IMR-90 (cell line): ENCODE results near the gene POMT2. TPM values are rescaled to one million over a fixed set of nuclear protein-coding genes. Genes with fewer than 3 reads are reported as not detected.

Source experiments
- ATAC-seq: fragments of 200-7000 bp; cut with Tn5 transposase; 2 replicates; pipeline ENCODE4 v1.9.1; 2020; ENCODE audit warnings: low read depth, mild to moderate bottlenecking, moderate library complexity
- BruUV-seq: library from RNA; stranded (reverse); fragments of 400-500 nt; replicated peaks from 2 replicates; lab custom pipeline; 2021; lab: Mats Ljungman, UMichigan
- CTCF ChIA-PET: fragments of 300-600 bp; formaldehyde crosslinking; extraction: SDS; loops from one replicate; lab custom pipeline; 2021; ENCODE audit warnings: antibody characterized with exemption; lab: Yijun Ruan, JAX
- POLR2A ChIA-PET: fragments of 300-600 bp; sonication (Branson Sonifier 250); formaldehyde crosslinking; loops from one replicate; lab custom pipeline; 2022; ENCODE audit warnings: antibody characterized with exemption; ENCODE audit not compliant: unreplicated experiment; lab: Charles Lee
- DNase-seq: peaks from one replicate; pipeline ENCODE4 v3.0.0; 2013
- H2AFZ ChIP-seq: replicated peaks from 2 replicates; pipeline ENCODE3; 2013; ENCODE audit warnings: low read length, mild to moderate bottlenecking; ENCODE audit not compliant: poor library complexity
- H2AK5ac ChIP-seq: 2 replicates; pipeline ENCODE4 v1.6.1; 2013; ENCODE audit warnings: low read depth, low read length, inconsistent platforms
- H2AK9ac ChIP-seq: replicated peaks from 2 replicates; pipeline ENCODE3; 2013; ENCODE audit warnings: mild to moderate bottlenecking, low read depth, low read length, moderate library complexity; ENCODE audit not compliant: poor library complexity
- H2BK120ac ChIP-seq: 2 replicates; pipeline ENCODE4 v1.6.1; 2013; ENCODE audit warnings: low read depth, low read length, inconsistent platforms
- H2BK15ac ChIP-seq: 3 replicates; pipeline ENCODE4 v1.6.1; 2013; ENCODE audit warnings: low read depth, low read length, inconsistent platforms
- H2BK20ac ChIP-seq: 2 replicates; pipeline ENCODE4 v1.6.1; 2013; ENCODE audit warnings: low read depth, mild to moderate bottlenecking, inconsistent platforms, low read length, moderate library complexity
- H2BK5ac ChIP-seq: 2 replicates; pipeline ENCODE4 v1.6.1; 2013; ENCODE audit warnings: mild to moderate bottlenecking, low read depth, low read length, inconsistent platforms; ENCODE audit not compliant: poor library complexity, severe bottlenecking
- H3K14ac ChIP-seq: replicated peaks from 2 replicates; pipeline ENCODE4 v1.6.1; 2013; ENCODE audit warnings: low read depth, low read length, inconsistent platforms
- H3K18ac ChIP-seq: 2 replicates; pipeline ENCODE4 v1.6.1; 2013; ENCODE audit warnings: low read depth, low read length, control low read depth
- H3K23ac ChIP-seq: 2 replicates; pipeline ENCODE4 v1.6.1; 2013; ENCODE audit warnings: low read depth, low read length, inconsistent platforms
- H3K27ac ChIP-seq: 2 replicates; pipeline ENCODE4 v1.5.1; 2013; ENCODE audit warnings: mild to moderate bottlenecking, control low read depth, low read length; ENCODE audit not compliant: insufficient read depth
- H3K27me3 ChIP-seq: 2 replicates; pipeline ENCODE4 v1.6.1; 2013; ENCODE audit warnings: low read length; ENCODE audit not compliant: control insufficient read depth, insufficient read depth
- H3K36me3 ChIP-seq: 2 replicates; pipeline ENCODE4 v1.6.1; 2013; ENCODE audit warnings: low read length, mixed read lengths; ENCODE audit not compliant: control insufficient read depth, insufficient read depth
- H3K4ac ChIP-seq: 2 replicates; pipeline ENCODE4 v1.6.1; 2013; ENCODE audit warnings: low read depth, low read length, inconsistent platforms
- H3K4me1 ChIP-seq: 2 replicates; pipeline ENCODE4 v1.6.1; 2013; ENCODE audit warnings: low read length, mixed read lengths; ENCODE audit not compliant: control insufficient read depth, insufficient read depth
- H3K4me2 ChIP-seq: 2 replicates; pipeline ENCODE4 v1.6.1; 2013; ENCODE audit warnings: low read depth, mild to moderate bottlenecking, control low read depth, low read length, moderate library complexity
- H3K4me3 ChIP-seq: 2 replicates; pipeline ENCODE4 v1.5.1; 2013; ENCODE audit warnings: low read depth, mild to moderate bottlenecking, control low read depth, low read length, moderate library complexity; ENCODE audit not compliant: insufficient read depth
- H3K56ac ChIP-seq: 2 replicates; pipeline ENCODE4 v1.6.1; 2013; ENCODE audit warnings: low read length, inconsistent platforms; ENCODE audit not compliant: insufficient read depth; ENCODE audit errors: extremely low read depth
- H3K79me1 ChIP-seq, 2 experiments: 2 replicates each; pipeline ENCODE4 v1.6.1; 2013; ENCODE audit warnings: low read length in 2 of 2, inconsistent platforms in 1 of 2, low read depth in 1 of 2
- H3K9ac ChIP-seq: 2 replicates; pipeline ENCODE4 v1.6.1; 2013; ENCODE audit warnings: low read depth, low read length, control low read depth
- H3K9me1 ChIP-seq: 2 replicates; pipeline ENCODE4 v1.6.1; 2013; ENCODE audit warnings: low read length, inconsistent platforms; ENCODE audit not compliant: insufficient read depth
- H3K9me3 ChIP-seq: 2 replicates; pipeline ENCODE4 v1.6.1; 2013; ENCODE audit warnings: low read length; ENCODE audit not compliant: control insufficient read depth, insufficient read depth
- H4K20me1 ChIP-seq: 2 replicates; pipeline ENCODE4 v1.6.1; 2013; ENCODE audit warnings: low read length, inconsistent platforms; ENCODE audit not compliant: insufficient read depth
- H4K5ac ChIP-seq: 2 replicates; pipeline ENCODE4 v1.6.1; 2013; ENCODE audit warnings: mild to moderate bottlenecking, low read depth, low read length, control low read depth
- H4K8ac ChIP-seq, 2 experiments: 2 replicates each; pipeline ENCODE4 v1.6.1; 2013; ENCODE audit warnings: low read depth in 2 of 2, low read length in 2 of 2, control low read depth in 1 of 2, inconsistent platforms in 1 of 2
- H4K91ac ChIP-seq: 2 replicates; pipeline ENCODE4 v1.6.1; 2013; ENCODE audit warnings: low read depth, low read length, inconsistent platforms; ENCODE audit not compliant: insufficient read depth
- BHLHE40 ChIP-seq: fragments of 150-350 bp; IDR thresholded peaks from 2 replicates; pipeline ENCODE4 v1.6.1; 2016; ENCODE audit warnings: mild to moderate bottlenecking, low read depth, low read length
- CEBPB ChIP-seq: IDR thresholded peaks from 2 replicates; pipeline ENCODE4 v1.6.1; 2012; ENCODE audit warnings: low read depth, low read length, improper control_type of control experiment
- CHD1 ChIP-seq: IDR thresholded peaks from 2 replicates; pipeline ENCODE4 v1.6.1; 2012; ENCODE audit warnings: low read depth, low read length, improper control_type of control experiment
- CTCF ChIP-seq: conservative IDR thresholded peaks from 2 replicates; pipeline ENCODE4 v1.5.1; 2012; ENCODE audit warnings: mild to moderate bottlenecking, low read depth, low read length, improper control_type of control experiment
- ELK1 ChIP-seq: fragments of 150-350 bp; IDR thresholded peaks from 2 replicates; pipeline ENCODE4 v1.6.1; 2016; ENCODE audit warnings: low read depth, mild to moderate bottlenecking, low read length, moderate library complexity, borderline replicate concordance
- FOS ChIP-seq: fragments of 150-350 bp; IDR thresholded peaks from 2 replicates; pipeline ENCODE4 v1.6.1; 2016; ENCODE audit warnings: low read depth, low read length
- MAFK ChIP-seq: IDR thresholded peaks from 2 replicates; pipeline ENCODE4 v1.6.1; 2012; ENCODE audit warnings: low read depth, low read length, improper control_type of control experiment
- MAZ ChIP-seq: IDR thresholded peaks from 2 replicates; pipeline ENCODE4 v1.6.1; 2012; ENCODE audit warnings: low read depth, mild to moderate bottlenecking, low read length, improper control_type of control experiment, moderate library complexity, borderline replicate concordance
- MXI1 ChIP-seq: IDR thresholded peaks from 2 replicates; pipeline ENCODE4 v1.6.1; 2012; ENCODE audit warnings: low read depth, mild to moderate bottlenecking, low read length, moderate library complexity, borderline replicate concordance
- NFE2L2 ChIP-seq: fragments of 150-350 bp; IDR thresholded peaks from 2 replicates; pipeline ENCODE4 v1.6.1; 2016; ENCODE audit warnings: low read depth, mild to moderate bottlenecking, low read length
- POLR2A ChIP-seq: IDR thresholded peaks from 2 replicates; pipeline ENCODE4 v1.6.1; 2012; ENCODE audit warnings: mild to moderate bottlenecking, low read depth, low read length
- RAD21 ChIP-seq: IDR thresholded peaks from 2 replicates; pipeline ENCODE4 v1.6.1; 2012; ENCODE audit warnings: low read length, improper control_type of control experiment
- RCOR1 ChIP-seq: IDR thresholded peaks from 2 replicates; pipeline ENCODE4 v1.6.1; 2012; ENCODE audit warnings: mild to moderate bottlenecking, low read length, improper control_type of control experiment; ENCODE audit not compliant: insufficient replicate concordance
- WGBS, 2 experiments: methylation state at CpG; one replicate each; pipeline versions ENCODE4 v1.1.5 to v1.1.7; 2013; ENCODE audit warnings: missing lambda C conversion rate in 2 of 2; ENCODE audit not compliant: insufficient read length in 1 of 2; ENCODE audit errors: extremely low coverage in 2 of 2; 5-methylcytosine and 5-hydroxymethylcytosine counted together
- dilution Hi-C: fragments of 300-500 bp; cut with HindIII; formaldehyde crosslinking; loops from one replicate; pipeline ENCODE4 v1.14.3; 2018; ENCODE audit warnings: low sequenced_read_pairs; ENCODE audit not compliant: unreplicated experiment
- in situ Hi-C: fragments of 300-500 bp; cut with MboI; formaldehyde crosslinking; loops from 3 replicates; pipeline ENCODE4 v1.14.3; 2019; ENCODE audit warnings: low sequenced_read_pairs, inconsistent platforms, mixed read lengths
- intact Hi-C: fragments of 100-400 bp; cut with micrococcal nuclease; formaldehyde crosslinking; loops from 2 replicates; pipeline ENCODE4 v1.10.0; 2022
- polyA plus RNA-seq, 3 experiments: library from polyadenylated mRNA; depleted of rRNA; stranded (reverse); fragments of >200 nt; gene quantifications; 2 replicates each; pipeline ENCODE4 v1.2.3, GENCODE V29; 2012; ENCODE audit warnings: low replicate concordance in 1 of 3
- total RNA-seq: library from RNA; depleted of rRNA; stranded (reverse); fragments of >200 nt; gene quantifications from 2 replicates; pipeline ENCODE4 v1.2.3, GENCODE V29; 2012

Gene POMT2
- total and polyA plus RNA-seq, 2 of the 4 experiments (the other 2 are of a cell fraction): 6.5 to 13.0 TPM

- no peak overlapping the region for H2BK120ac ChIP-seq
- H3K4ac ChIP-seq: no peak overlapping the region
- H3K4me1 ChIP-seq: no peaks in the 10 kb centered on the region
- no TSS peak for BruUV-seq
- CTCF ChIA-PET: no interaction called here
- no peak overlapping the region for H3K23ac ChIP-seq
- no peak overlapping the region for H2BK15ac ChIP-seq
- H2AK9ac ChIP-seq: no peak overlapping the region
- no peak overlapping the region for H4K91ac ChIP-seq
- H4K5ac ChIP-seq: no peak overlapping the region
- in situ Hi-C loops (no loop called here), dilution Hi-C loops (no loop called here), intact Hi-C loops (no loop called here)
- no peak overlapping the region for H2AK5ac ChIP-seq
- H4K20me1 ChIP-seq: no peaks in the 10 kb centered on the region
- no peak for DNase-seq
- H3K27ac ChIP-seq: no peak overlapping the region
- POLR2A ChIA-PET: no interaction called here
- H3K36me3 ChIP-seq: no peaks in the 10 kb centered on the region
- no peaks in the 10 kb centered on the region for H3K9me1 ChIP-seq
- H3K56ac ChIP-seq: no peak overlapping the region
- no peak overlapping the region for H2BK20ac ChIP-seq
- H3K27me3 ChIP-seq: peaks cover 10% of the 10 kb centered on the region
- no peak overlapping the region for H4K8ac ChIP-seq
- no peak for ATAC-seq
- no peaks in the 10 kb centered on the region for H3K79me1 ChIP-seq
- no peak for TF ChIP-seq MAZ
- no peak for TF ChIP-seq CEBPB
- TF ChIP-seq BHLHE40: no peak
- TF ChIP-seq MAFK: no peak
- no peak for TF ChIP-seq RAD21
- no peak for TF ChIP-seq CHD1
- TF ChIP-seq NFE2L2: no peak
- TF ChIP-seq ELK1: no peak
- TF ChIP-seq MXI1: no peak
- no peak for TF ChIP-seq POLR2A
- no peak for TF ChIP-seq CTCF
- TF ChIP-seq FOS: no peak
- TF ChIP-seq RCOR1: no peak
- H3K4me3 ChIP-seq: no peak overlapping the region
- 78% methylated on average over 3 of the region's 11 CpGs; no CpG with 5 or more reads in 1 of the 2 experiments for WGBS, 2 experiments
- no peak overlapping the region for H2BK5ac ChIP-seq
- no peak overlapping the region for H3K14ac ChIP-seq
- no peak overlapping the region for H3K18ac ChIP-seq
- no peak overlapping the region for H2AFZ ChIP-seq
- H3K4me2 ChIP-seq: no peak overlapping the region
- H3K9ac ChIP-seq: no peak overlapping the region
- H3K9me3 ChIP-seq: no peaks in the 10 kb centered on the region
Measured at GRCh38 chr14:77251870-77252269, 68.8 kb downstream of the POMT2 start.
